T-helper 1 cell treated with Interleukin-12 subunit alpha and Interleukin-12 subunit beta and Interleukin-4 antibody, amounts not matched to agents 30 μg/mL and 1 μg/mL, for 36 hours (primary cell): ENCODE results near the gene ASAP2.
"Not testable (repeated sequence)": the region's sequence is repeated elsewhere in the genome, so short reads cannot be mapped to it uniquely, and the experiment has no call there.

Source experiments
- H3K27ac Mint-ChIP-seq: one replicate; pipeline ENCODE4 v1.8.0; 2021; ENCODE audit warnings: mild to moderate bottlenecking, mixed read lengths
- H3K27me3 Mint-ChIP-seq: one replicate; pipeline ENCODE4 v1.8.0; 2021; ENCODE audit warnings: low read depth, mixed read lengths
- H3K36me3 Mint-ChIP-seq: one replicate; pipeline ENCODE4 v1.8.0; 2021; ENCODE audit warnings: low read depth, mixed read lengths
- H3K4me1 Mint-ChIP-seq: one replicate; pipeline ENCODE4 v1.8.0; 2021; ENCODE audit warnings: low read depth, mixed read lengths
- H3K4me3 Mint-ChIP-seq: one replicate; pipeline ENCODE4 v1.8.0; 2021; ENCODE audit warnings: mild to moderate bottlenecking, moderate library complexity, mixed read lengths
- H3K9me3 Mint-ChIP-seq: one replicate; pipeline ENCODE4 v1.8.0; 2021; ENCODE audit warnings: mixed read lengths

ASAP2 gene

DNA sequence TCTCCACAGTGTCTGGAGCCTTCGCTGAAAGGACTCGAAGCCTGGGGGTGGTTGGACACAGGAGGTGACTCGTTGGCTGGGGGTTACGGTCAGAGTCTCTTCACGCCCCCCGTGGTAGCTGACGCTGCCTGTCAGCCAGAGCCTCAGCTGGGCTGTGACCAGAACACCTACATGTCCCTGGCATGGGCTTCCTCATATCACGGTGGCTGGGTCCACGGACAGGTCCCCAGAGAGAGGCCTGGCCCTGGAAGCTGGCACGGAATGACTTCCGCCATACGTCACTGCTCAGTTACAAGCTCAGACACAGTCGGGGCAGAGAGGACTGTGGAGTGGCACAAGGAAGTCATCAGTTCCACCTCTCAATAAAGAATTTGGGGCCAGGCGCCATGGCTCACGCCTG, 188.2 kb downstream of the ASAP2 start:
- no peaks in the 10 kb centered on the region for H3K27me3 Mint-ChIP-seq
- H3K4me3 Mint-ChIP-seq: no peak overlapping the region
- H3K4me1 Mint-ChIP-seq: no peaks in the 10 kb centered on the region
- H3K36me3 Mint-ChIP-seq: no peaks in the 10 kb centered on the region
- no peaks in the 10 kb centered on the region for H3K9me3 Mint-ChIP-seq
- H3K27ac Mint-ChIP-seq: no peak overlapping the region

DNA sequence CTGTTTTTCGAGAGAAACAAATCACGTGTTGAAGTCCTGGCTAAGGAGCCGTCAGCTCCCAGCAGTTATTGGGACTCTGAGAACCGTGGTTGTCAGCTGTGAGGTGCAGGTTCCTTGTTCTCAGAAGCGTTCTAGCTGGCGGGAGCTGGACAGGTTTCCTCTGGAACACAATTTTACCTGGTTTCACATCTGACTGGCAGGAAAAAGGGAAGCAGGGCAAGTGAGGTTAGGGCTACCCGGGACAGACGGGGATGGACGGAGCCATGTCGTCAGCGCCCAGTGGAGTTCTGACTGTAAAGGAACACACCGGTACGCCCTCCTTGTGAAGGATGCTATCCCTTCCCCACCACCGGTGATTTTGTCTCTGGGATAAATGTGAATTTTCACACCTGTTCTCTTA, 190.6 kb downstream of the ASAP2 start:
- Mint-ChIP-seq H3K27ac (no peak overlapping the region), H3K4me1 (no peaks in the 10 kb centered on the region), H3K36me3 (no peaks in the 10 kb centered on the region), H3K9me3 (no peaks in the 10 kb centered on the region), H3K4me3 (no peak overlapping the region), H3K27me3 (no peaks in the 10 kb centered on the region)

DNA sequence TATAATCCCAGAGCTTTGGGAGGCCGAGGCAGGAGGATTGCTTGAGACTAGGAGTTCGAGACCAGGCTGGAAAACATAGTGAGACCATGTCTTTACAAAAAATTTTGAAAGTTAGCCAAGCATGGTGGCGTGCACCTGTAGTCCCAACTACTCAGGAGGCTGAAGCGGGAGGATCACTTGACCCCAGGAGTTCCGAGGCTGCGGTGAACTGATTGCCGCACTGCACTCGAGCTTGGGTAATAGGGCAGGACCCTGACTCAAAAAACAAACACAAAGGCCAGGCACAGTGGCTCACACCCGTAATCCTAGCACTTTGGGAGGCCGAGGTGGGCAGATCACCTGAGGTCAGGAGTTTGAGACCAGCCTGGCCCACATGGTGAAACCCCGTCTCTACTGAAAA, 191.6 kb downstream of the ASAP2 start:
- not testable (repeated sequence) for H3K27me3 Mint-ChIP-seq, H3K36me3 Mint-ChIP-seq, H3K27ac Mint-ChIP-seq

DNA sequence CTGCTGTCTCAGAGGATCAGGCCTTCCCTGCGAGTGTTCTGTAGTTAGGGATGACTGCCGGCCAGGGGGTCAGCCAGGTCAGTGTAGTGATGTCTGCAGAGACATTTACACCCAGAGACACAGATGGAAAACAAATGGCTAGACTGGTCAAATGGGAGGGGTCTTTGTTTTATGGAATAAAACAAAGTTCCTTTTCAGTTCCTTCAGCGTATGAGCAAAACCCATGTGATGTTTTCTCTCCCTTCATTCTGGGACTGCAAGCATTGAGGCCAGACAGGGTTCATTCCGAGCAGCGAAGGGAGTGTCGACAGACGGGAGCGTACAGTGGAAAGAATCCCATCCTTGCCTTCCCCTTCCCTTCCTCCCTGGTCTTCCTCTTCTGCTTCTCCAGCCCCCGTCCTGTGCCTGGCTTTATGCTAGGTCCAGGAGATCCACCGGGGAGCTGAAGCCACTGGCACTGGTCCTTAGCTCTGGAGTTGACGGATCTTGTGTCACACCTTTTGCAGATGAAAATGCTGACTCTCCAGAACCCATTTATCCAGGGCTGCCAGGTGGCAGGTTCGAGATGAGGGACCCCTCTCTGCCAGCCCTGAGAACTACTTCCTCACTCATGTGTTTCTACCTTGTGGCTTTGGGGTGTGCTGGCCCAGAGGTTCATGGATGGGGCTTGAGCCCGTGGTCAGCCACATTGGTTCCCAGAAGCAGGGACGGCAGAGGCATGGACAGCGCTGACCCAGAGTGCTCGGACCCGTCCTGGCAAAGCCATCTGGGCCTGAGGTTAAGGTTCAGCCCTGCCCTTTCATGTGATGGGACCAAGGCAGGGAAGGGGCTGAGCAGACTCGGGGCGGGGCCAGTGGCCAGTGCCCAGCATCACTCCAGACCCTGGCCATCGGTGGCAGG, 192.5 kb downstream of the ASAP2 start:
- no peak overlapping the region for H3K4me3 Mint-ChIP-seq
- no peaks in the 10 kb centered on the region for H3K27me3 Mint-ChIP-seq
- no peak overlapping the region for H3K27ac Mint-ChIP-seq
- no peaks in the 10 kb centered on the region for H3K4me1 Mint-ChIP-seq
- H3K9me3 Mint-ChIP-seq: no peaks in the 10 kb centered on the region
- no peaks in the 10 kb centered on the region for H3K36me3 Mint-ChIP-seq

More for the DNA sequence above, 191.6 kb downstream of the ASAP2 start:
- H3K9me3 Mint-ChIP-seq, H3K4me3 Mint-ChIP-seq, H3K4me1 Mint-ChIP-seq: not testable (repeated sequence)

DNA sequence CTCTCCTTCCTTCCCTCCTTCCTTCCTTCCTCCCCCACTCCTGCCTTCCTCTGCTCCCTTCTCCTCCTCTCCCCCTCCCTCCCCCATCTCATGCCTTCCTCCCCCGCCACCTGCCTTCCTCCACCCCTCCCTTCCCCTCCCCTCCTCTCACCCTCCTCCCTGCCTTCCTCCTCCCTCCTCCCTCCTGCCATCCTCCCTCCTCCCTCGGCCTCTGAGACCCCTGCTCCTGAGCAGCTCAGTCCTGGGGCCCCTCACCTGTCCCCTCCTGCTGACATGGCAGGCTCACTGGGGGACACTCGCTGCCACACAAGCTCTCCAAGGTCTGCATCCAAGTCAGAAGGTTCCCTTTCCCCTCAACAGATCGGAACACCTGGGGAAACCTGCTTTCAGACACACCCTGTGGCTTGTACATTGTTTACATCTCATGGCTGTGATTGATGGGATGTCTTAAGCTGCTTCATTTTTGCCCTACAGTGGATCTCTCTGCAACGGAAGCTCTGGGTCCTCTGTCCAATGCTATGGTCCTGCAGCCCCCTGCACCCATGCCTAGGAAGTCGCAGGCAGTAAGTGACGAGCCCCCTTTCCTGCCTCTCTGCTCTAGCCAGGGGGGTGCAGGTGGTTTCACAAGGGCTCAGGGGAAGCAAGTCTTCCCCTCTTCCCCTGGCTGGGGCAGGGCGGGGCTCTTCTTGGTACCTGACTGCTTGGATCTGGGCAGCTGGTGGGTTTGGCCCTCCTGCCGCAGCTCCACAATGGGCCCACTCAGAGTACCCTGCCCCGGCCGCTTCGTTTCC, 193.9 kb downstream of the ASAP2 start:
- Mint-ChIP-seq H3K4me3 (no peak overlapping the region), H3K36me3 (no peaks in the 10 kb centered on the region), H3K9me3 (no peaks in the 10 kb centered on the region), H3K4me1 (no peaks in the 10 kb centered on the region), H3K27ac (no peak overlapping the region), H3K27me3 (no peaks in the 10 kb centered on the region)

DNA sequence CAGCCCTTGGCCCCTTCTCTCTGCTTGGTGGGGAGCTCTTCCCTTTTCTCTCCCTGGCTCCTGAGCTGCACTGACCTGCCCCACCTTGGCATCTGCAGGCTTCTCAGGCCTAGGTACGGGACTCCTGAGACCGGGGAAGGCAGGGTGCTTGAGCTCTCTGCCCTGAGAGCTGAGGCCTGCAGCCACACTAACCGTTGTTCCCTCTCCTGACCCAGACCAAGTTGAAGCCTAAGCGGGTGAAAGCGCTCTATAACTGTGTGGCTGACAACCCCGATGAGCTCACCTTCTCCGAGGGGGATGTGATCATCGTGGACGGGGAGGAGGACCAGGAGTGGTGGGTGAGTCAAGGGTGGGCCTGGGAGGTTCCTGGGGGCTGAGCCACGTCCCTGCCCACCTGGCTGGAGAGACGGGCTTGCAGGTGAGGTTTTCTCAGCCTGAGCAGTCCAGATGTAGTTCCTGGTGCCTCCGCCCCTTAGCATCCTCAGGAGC, 194.5 kb downstream of the ASAP2 start:
- Mint-ChIP-seq H3K9me3 (no peaks in the 10 kb centered on the region), H3K27ac (no peak overlapping the region), H3K4me1 (no peaks in the 10 kb centered on the region), H3K4me3 (no peak overlapping the region), H3K27me3 (no peaks in the 10 kb centered on the region), H3K36me3 (no peaks in the 10 kb centered on the region)

DNA sequence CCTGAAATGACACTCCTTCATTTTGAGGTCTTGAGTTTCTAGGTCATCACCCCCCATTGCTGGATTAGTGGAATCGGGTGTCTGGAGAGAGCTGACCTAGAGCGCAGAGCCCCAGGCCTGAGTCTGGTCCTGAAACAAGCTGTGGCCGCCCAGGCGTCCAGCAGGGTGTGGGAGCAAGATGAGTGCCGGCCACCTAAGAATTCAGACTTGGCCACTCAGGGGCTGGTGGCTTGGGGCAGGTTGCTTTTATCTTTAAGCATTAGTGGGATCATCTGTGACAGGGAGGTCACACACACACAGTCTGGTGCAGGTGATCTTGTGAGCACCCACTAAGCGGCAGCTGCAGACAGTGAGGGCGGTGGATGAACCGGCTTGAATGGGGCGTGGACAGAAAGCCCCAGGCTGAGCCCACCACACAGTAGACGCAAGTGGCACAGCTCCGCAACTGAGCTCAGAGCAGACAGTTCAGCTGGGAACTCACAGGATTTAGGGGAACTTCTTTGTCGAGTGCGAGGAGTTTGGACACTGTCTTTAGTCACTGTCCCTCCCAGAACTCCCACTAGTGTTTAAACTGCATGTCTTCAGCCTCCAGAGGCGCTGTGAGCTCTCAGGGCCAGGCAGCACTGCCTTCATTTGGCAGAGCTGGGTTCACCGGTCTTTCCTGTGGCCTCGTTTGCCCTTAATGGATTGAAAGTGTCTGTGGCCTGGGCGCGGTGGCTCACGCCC, 195.2 kb downstream of the ASAP2 start:
- Mint-ChIP-seq H3K4me3 (no peak overlapping the region), H3K36me3 (peaks cover 4% of the 10 kb centered on the region), H3K9me3 (no peaks in the 10 kb centered on the region), H3K27ac (no peak overlapping the region), H3K27me3 (no peaks in the 10 kb centered on the region), H3K4me1 (no peaks in the 10 kb centered on the region)

DNA sequence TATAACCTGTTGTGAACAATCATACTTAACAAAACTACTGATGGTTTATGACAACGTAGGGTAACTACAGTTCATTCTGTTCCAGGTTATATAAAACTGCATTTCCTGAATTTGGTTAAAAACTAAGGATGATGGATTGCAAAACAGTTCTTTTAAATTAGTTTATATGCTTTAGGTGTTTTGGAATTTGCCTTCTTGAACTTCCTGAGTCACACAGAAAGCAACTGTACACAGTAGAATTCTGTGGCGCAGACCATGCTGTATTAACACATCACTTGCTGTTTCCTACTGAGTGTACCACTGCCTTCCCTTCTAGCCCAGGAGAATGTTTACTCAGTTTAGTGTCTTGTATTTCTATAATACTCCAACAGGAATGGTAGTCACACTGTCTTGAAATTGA, 197.3 kb downstream of the ASAP2 start:
- Mint-ChIP-seq H3K4me1 (no peaks in the 10 kb centered on the region), H3K9me3 (no peaks in the 10 kb centered on the region), H3K4me3 (no peak overlapping the region), H3K36me3 (peaks cover 14% of the 10 kb centered on the region), H3K27me3 (no peaks in the 10 kb centered on the region), H3K27ac (no peak overlapping the region)

DNA sequence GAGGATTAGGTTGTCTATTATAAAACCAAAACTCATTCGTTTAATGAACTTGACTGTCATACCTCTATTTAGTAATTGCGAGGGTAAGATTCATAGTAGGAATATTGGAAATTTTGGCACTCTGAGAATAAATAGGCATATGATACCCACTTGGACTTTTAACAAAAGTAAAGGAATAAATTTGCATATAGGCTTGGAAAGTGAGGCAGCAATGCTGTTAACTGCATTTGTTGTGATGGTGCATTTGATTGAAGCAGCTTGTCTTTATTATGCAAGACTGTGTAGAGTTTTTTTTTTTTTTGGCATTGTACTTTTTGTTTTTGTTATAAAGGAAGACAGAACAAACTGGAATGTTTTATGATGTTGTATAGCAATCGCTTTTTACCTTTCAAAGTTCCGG, 197.8 kb downstream of the ASAP2 start:
- H3K36me3 Mint-ChIP-seq: peaks cover 15% of the 10 kb centered on the region
- peaks cover 1% of the 10 kb centered on the region for H3K4me1 Mint-ChIP-seq
- no peak overlapping the region for H3K4me3 Mint-ChIP-seq
- no peaks in the 10 kb centered on the region for H3K27me3 Mint-ChIP-seq
- H3K9me3 Mint-ChIP-seq: no peaks in the 10 kb centered on the region
- H3K27ac Mint-ChIP-seq: no peak overlapping the region

DNA sequence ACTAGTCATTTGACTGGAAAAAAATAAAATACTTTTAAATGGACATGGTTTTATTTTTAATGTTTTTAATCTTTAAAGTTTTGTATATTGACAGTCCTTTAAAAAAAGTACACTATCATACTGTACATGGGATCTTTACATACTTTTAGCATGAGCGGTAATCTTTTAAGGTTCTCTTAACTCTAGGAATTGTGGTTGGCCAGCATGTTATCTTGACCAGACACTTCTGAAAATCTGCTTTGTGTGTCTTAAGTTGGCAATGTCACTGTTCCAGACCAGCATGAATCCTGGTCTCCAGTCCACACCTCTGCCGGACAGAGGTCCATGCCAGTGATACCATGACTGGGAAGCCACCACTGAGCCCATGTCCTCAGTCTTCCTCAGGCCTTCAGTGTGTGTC, 199.0 kb downstream of the ASAP2 start:
- H3K27ac Mint-ChIP-seq: no peak overlapping the region
- H3K4me3 Mint-ChIP-seq: no peak overlapping the region
- no peaks in the 10 kb centered on the region for H3K9me3 Mint-ChIP-seq
- peaks cover 1% of the 10 kb centered on the region for H3K4me1 Mint-ChIP-seq
- no peaks in the 10 kb centered on the region for H3K27me3 Mint-ChIP-seq
- peaks cover 21% of the 10 kb centered on the region for H3K36me3 Mint-ChIP-seq

DNA sequence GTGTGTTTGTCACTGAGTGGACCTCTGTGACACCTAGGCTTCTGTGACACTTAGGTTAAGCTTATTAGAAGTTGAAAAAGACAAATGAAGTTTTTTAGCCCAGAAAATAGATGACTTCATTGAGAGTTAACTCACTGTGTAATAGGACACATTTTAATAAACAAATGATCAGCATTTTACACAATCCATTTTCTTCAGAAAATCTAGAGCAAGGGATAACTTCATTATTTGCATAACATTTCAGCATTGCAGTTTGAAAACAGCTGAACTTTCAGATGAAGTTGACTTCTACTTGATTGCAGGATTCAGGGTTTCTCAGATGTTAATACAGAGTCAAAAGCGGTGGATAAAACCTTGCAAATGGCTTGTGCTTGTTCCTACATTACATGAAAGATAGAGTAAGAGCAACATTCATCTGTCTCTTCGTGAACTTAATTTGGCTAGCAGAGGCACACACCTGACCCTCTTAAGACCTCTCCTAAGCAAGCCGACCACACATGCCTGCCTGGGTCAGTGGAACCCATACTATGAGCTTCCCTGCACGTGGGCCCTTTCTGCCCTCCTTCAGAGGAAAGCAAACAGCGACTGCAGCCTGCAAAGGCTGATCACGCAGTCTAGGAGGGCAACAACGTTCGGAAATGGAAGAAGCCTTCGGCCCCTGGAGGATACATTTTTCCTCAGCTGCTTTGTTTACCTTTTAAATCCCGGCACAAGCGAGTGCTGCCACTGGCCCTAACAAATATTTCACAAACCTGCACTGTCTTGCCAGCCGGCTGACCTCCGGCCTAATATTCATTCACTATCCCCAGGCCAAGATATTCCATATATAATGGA, 200.1 kb downstream of the ASAP2 start:
- Mint-ChIP-seq H3K27me3 (no peaks in the 10 kb centered on the region), H3K27ac (no peak overlapping the region)

DNA sequence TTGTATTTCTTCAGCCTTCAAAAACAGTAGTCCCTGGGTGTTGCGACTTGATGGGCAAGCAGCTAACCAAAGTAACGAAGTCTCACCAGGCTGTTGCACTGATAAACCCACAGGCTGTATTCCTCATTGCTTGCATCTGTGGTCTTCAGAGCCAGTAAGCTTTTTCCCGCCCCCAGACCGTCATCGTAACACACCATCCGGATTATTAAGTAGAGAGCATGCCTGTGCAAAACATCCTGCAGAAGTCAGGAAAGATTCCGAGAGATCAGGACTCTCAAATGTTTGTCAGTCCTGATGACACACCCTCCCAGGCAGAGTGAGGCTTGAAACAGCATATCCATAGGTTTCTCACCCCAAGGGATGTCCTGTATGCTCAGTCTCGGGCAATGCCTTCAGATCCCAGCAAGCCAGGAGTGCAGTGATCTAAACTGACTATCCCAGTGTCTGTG, 200.8 kb downstream of the ASAP2 start:
- Mint-ChIP-seq H3K4me1 (peaks cover 3% of the 10 kb centered on the region), H3K27ac (no peak overlapping the region), H3K36me3 (peaks cover 32% of the 10 kb centered on the region), H3K4me3 (no peak overlapping the region), H3K9me3 (no peaks in the 10 kb centered on the region), H3K27me3 (no peaks in the 10 kb centered on the region)

More for the DNA sequence above, 200.1 kb downstream of the ASAP2 start:
- Mint-ChIP-seq H3K4me1 (peaks cover 3% of the 10 kb centered on the region), H3K36me3 (peaks cover 26% of the 10 kb centered on the region), H3K9me3 (no peaks in the 10 kb centered on the region), H3K4me3 (no peak overlapping the region)

DNA sequence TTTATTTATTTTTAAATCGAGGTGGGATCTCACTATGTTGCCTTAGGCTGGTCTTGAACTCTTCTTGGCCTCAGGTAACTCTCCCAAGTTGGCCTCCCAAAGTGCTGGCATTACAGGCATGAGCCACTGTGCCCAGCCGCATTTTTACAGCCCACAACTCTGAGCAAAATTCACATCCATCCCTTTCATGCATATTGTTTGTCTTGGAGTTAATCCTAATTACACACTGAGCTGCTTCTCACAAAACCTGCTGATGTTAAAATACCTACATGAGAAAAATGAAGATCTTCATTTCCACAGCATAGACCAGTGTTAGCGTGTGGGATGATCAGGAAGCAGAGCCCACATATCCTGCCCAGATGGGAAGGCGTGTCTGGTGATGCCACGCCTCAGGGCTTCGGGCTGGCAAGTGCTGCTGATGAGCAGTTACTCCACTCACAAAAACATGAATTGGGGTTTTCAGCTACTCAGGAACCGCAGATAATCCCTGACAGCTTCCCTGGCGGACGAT, 202.1 kb downstream of the ASAP2 start:
- no peak overlapping the region for H3K4me3 Mint-ChIP-seq
- no peaks in the 10 kb centered on the region for H3K9me3 Mint-ChIP-seq
- peaks cover 35% of the 10 kb centered on the region for H3K36me3 Mint-ChIP-seq
- no peak overlapping the region for H3K27ac Mint-ChIP-seq
- H3K27me3 Mint-ChIP-seq: no peaks in the 10 kb centered on the region
- H3K4me1 Mint-ChIP-seq: peaks cover 3% of the 10 kb centered on the region
